Measurements from ENCODE around the gene HUNK.

GRCh38 chr21:31911138-31911907 is 38.5 kb downstream of the HUNK start:
- TF ChIP-seq CTCF (IDR thresholded peaks at IDR 0.05; ENCODE audit: insufficient read depth, low read depth, low read length) (no peak), EZH2 (IDR thresholded peaks at IDR 0.05; ENCODE audit: insufficient read depth, low read length) (no peak)

Measured in astrocyte (in vitro differentiated cells and primary cell).